Nephron (organoid): ENCODE results near the gene APCDD1L.

ENCODE experiments used
- H3K27ac Mint-ChIP-seq, 3 experiments: 2 replicates each; pipeline ENCODE4 v1.8.0; 2020; ENCODE audit warnings: mixed read lengths in 3 of 3, mild to moderate bottlenecking in 2 of 3, moderate library complexity in 1 of 3
- H3K27me3 Mint-ChIP-seq: 2 replicates; pipeline ENCODE4 v1.8.0; 2021; ENCODE audit warnings: low read depth, mild to moderate bottlenecking, moderate library complexity, mixed read lengths
- H3K36me3 Mint-ChIP-seq: 2 replicates; pipeline ENCODE4 v1.8.0; 2020; ENCODE audit warnings: low read depth, mixed read lengths
- H3K4me1 Mint-ChIP-seq: 2 replicates; pipeline ENCODE4 v1.8.0; 2020; ENCODE audit warnings: mixed read lengths
- H3K4me3 Mint-ChIP-seq, 3 experiments: 2 replicates each; pipeline ENCODE4 v1.8.0; 2020; ENCODE audit warnings: mild to moderate bottlenecking in 3 of 3, mixed read lengths in 3 of 3, moderate library complexity in 2 of 3
- H3K9me3 Mint-ChIP-seq: 2 replicates; pipeline ENCODE4 v1.8.0; 2020; ENCODE audit warnings: mixed read lengths
- CTCF ChIP-seq, 3 experiments: fragments of 200-600 bp; sonication (generic); IDR thresholded peaks; one replicate each; pipeline ENCODE4 v1.5.0; 2021; ENCODE audit warnings: antibody characterized with exemption in 3 of 3; ENCODE audit not compliant: unreplicated experiment in 3 of 3

The APCDD1L gene

GRCh38 chr20:58440021-58440767 is 75.0 kb downstream of the APCDD1L start:
- peak overlapping the region; percentile 53 to 85 (median 82) for H3K27ac Mint-ChIP-seq
- TF ChIP-seq CTCF (IDR thresholded peaks at IDR 0.05; ENCODE audit: unreplicated experiment in 3 of 3): no peak
- no peaks in the 10 kb centered on the region for H3K27me3 Mint-ChIP-seq
- no peak overlapping the region for H3K4me3 Mint-ChIP-seq
- H3K36me3 Mint-ChIP-seq: peaks cover 63% of the 10 kb centered on the region
- H3K9me3 Mint-ChIP-seq: no peaks in the 10 kb centered on the region
- H3K4me1 Mint-ChIP-seq: peaks cover 12% of the 10 kb centered on the region

GRCh38 chr20:58438970-58439808 is 76.0 kb downstream of the APCDD1L start:
- no peaks in the 10 kb centered on the region for H3K9me3 Mint-ChIP-seq
- peaks cover 12% of the 10 kb centered on the region for H3K4me1 Mint-ChIP-seq
- H3K27me3 Mint-ChIP-seq: no peaks in the 10 kb centered on the region
- peak overlapping the region in 2 of 3 experiments; percentile 82 to 85 for H3K27ac Mint-ChIP-seq
- no peak overlapping the region for H3K4me3 Mint-ChIP-seq
- TF ChIP-seq CTCF (IDR thresholded peaks at IDR 0.05; ENCODE audit: unreplicated experiment in 3 of 3): no peak
- peaks cover 57% of the 10 kb centered on the region for H3K36me3 Mint-ChIP-seq

- Mint-ChIP-seq H3K36me3 (peaks cover 54% of the 10 kb centered on the region), H3K9me3 (no peaks in the 10 kb centered on the region), H3K4me3 (no peak overlapping the region), H3K4me1 (peaks cover 15% of the 10 kb centered on the region), H3K27ac (peak overlapping the region in 2 of 3 experiments; percentile 53 to 76), H3K27me3 (no peaks in the 10 kb centered on the region)
- no peak for TF ChIP-seq CTCF (IDR thresholded peaks at IDR 0.05; ENCODE audit: unreplicated experiment in 3 of 3)
These were observed 78.1 kb downstream of the APCDD1L start for GRCh38 chr20:58436868-58437645.

- Mint-ChIP-seq H3K27ac (peak overlapping the region in 1 of 3 experiments; percentile 41), H3K27me3 (no peaks in the 10 kb centered on the region)
These were observed 80.0 kb downstream of the APCDD1L start for GRCh38 chr20:58435237-58435636.

GRCh38 chr20:58434326-58434725 is 80.9 kb downstream of the APCDD1L start:
- peaks cover 58% of the 10 kb centered on the region for H3K36me3 Mint-ChIP-seq
- peaks cover 3% of the 10 kb centered on the region for H3K9me3 Mint-ChIP-seq
- H3K27ac Mint-ChIP-seq: no peak overlapping the region
- peaks cover 8% of the 10 kb centered on the region for H3K4me1 Mint-ChIP-seq
- H3K4me3 Mint-ChIP-seq: no peak overlapping the region
- H3K27me3 Mint-ChIP-seq: no peaks in the 10 kb centered on the region
- TF ChIP-seq CTCF (IDR thresholded peaks at IDR 0.05; ENCODE audit: unreplicated experiment in 3 of 3): no peak

More at GRCh38 chr20:58435237-58435636, 80.0 kb downstream of the APCDD1L start:
- Mint-ChIP-seq H3K36me3 (peaks cover 59% of the 10 kb centered on the region), H3K9me3 (peaks cover 3% of the 10 kb centered on the region), H3K4me1 (peaks cover 15% of the 10 kb centered on the region), H3K4me3 (no peak overlapping the region)
- TF ChIP-seq CTCF (IDR thresholded peaks at IDR 0.05; ENCODE audit: unreplicated experiment in 3 of 3): no peak
